Upper lobe of left lung (tissue), 6 donors: Measurements from ENCODE around the gene C6orf136. TPM values are rescaled to one million over a fixed set of nuclear protein-coding genes. Genes with fewer than 3 reads are reported as not detected.

Experiments
- ATAC-seq, 2 donors: fragments of 200-7000 bp; cut with Tn5 transposase; one replicate each; pipeline ENCODE4 v1.9.1; 2022; ENCODE audit warnings: mild to moderate bottlenecking in 2 of 2, moderate library complexity in 2 of 2; ENCODE audit not compliant: low FRiP score in 2 of 2
- DNase-seq, 2 donors: peaks; one replicate each; pipeline ENCODE4 v3.0.0-alpha.2; 2019 to 2020
- H3K27ac ChIP-seq, 4 donors: fragments of 200-600 bp; sonication (generic); one replicate each; pipeline ENCODE4 v1.5.1; 2016 to 2019
- H3K27me3 ChIP-seq, 4 donors: fragments of 200-600 bp; sonication (generic); one replicate each; pipeline ENCODE4 v1.5.1; 2017 to 2019
- H3K36me3 ChIP-seq, 4 donors: fragments of 200-600 bp; sonication (generic); one replicate each; pipeline ENCODE4 v1.5.1; 2016 to 2019
- H3K4me1 ChIP-seq, 4 donors: fragments of 200-600 bp; sonication (generic); one replicate each; pipeline ENCODE4 v1.5.1; 2018 to 2019
- H3K4me3 ChIP-seq, 4 donors: fragments of 200-600 bp; sonication (generic); one replicate each; pipeline ENCODE4 v1.5.1; 2017 to 2019; ENCODE audit warnings: mild to moderate bottlenecking in 2 of 4, moderate library complexity in 1 of 4
- H3K9me3 ChIP-seq, 4 donors: fragments of 200-600 bp; sonication (generic); one replicate each; pipeline ENCODE4 v1.5.1; 2018 to 2019
- CTCF ChIP-seq, 6 experiments: fragments of 450-650 bp in 4 of 6; fragments of 200-600 bp in 2 of 6; sonication (generic) in 2 of 6; IDR thresholded peaks; one replicate each; pipeline ENCODE4 v1.5.1; 2016 to 2019; ENCODE audit warnings: antibody characterized with exemption in 6 of 6
- EP300 ChIP-seq, 4 donors: sonication (generic); formaldehyde crosslinking; IDR thresholded peaks; one replicate each; pipeline ENCODE4 v1.5.1; 2017; ENCODE audit warnings: antibody characterized with exemption in 4 of 4, control low read depth in 2 of 4
- POLR2A ChIP-seq, 4 donors: fragments of 450-650 bp; IDR thresholded peaks; one replicate each; pipeline ENCODE4 v1.5.1; 2016 to 2017; ENCODE audit warnings: antibody characterized with exemption in 4 of 4, mild to moderate bottlenecking in 2 of 4
- POLR2AphosphoS5 ChIP-seq, 2 donors: sonication (generic); formaldehyde crosslinking; IDR thresholded peaks; one replicate each; pipeline ENCODE4 v1.5.1; 2017; ENCODE audit warnings: antibody characterized with exemption in 2 of 2
- WGBS, 2 donors: methylation state at CpG; one replicate each; pipeline ENCODE4 v1.1.5; 2017 to 2018; 5-methylcytosine and 5-hydroxymethylcytosine counted together
- total RNA-seq, 6 donors: library from RNA; depleted of rRNA in 4 of 6; stranded (reverse); fragments of >200 nt in 4 of 6; gene quantifications; one replicate each; pipeline versions ENCODE4 v1.1.0 to v1.2.1, GENCODE V29; 2016 to 2021
- donor health status: DM: no; HTN: no; CAD: no; lungs with moderate emphysema.
- donor health status: DM: no; HTN: yes; CAD: no; lungs with severe emphysema.

Gene C6orf136
- total RNA-seq, 6 donors from 2014 or later = 8.8 to 57.6 (median 15.2) TPM

- H3K4me1 ChIP-seq = peaks cover 13 to 21% (median 14%) of the 10 kb centered on the region in 4 donors
- no peaks in the 10 kb centered on the region for H3K27me3 ChIP-seq
- H3K27ac ChIP-seq = peak overlapping the region; percentile 89 to 95 (median 92)
- H3K4me3 ChIP-seq = peak overlapping the region; percentile 70 to 99 (median 85)
- peak; percentile 89 to 91 for ATAC-seq
- DNase-seq = peak; percentile 79 to 94
- TF ChIP-seq EP300 (IDR thresholded peaks at IDR 0.05) = no peak
- TF ChIP-seq POLR2A (IDR thresholded peaks at IDR 0.05) = peak in 1 of 4 donors; percentile 41
- TF ChIP-seq POLR2AphosphoS5 (IDR thresholded peaks at IDR 0.05) = peak in 1 of 2 donors; percentile 34
- peak in 1 of 6 experiments; percentile 5 for TF ChIP-seq CTCF (IDR thresholded peaks at IDR 0.05)
- no peaks in the 10 kb centered on the region for H3K9me3 ChIP-seq
- WGBS, 2 donors = 0 to 2% methylated on average over 17 to 33 of the region's 78 CpGs
- H3K36me3 ChIP-seq = peaks cover 0 to 41% (median 23%) of the 10 kb centered on the region in 4 donors
Observed at GRCh38 chr6:30647242-30648116, 546 bp downstream of the C6orf136 start.

- no peak for ATAC-seq
- peaks cover 6 to 18% (median 13%) of the 10 kb centered on the region in 4 donors for H3K4me1 ChIP-seq
- H3K27me3 ChIP-seq = no peaks in the 10 kb centered on the region
- peaks cover 24 to 61% (median 55%) of the 10 kb centered on the region in 4 donors for H3K36me3 ChIP-seq
- H3K9me3 ChIP-seq = no peaks in the 10 kb centered on the region
- 90 to 91% methylated on average over 12 of the region's 12 CpGs for WGBS, 2 donors
- H3K4me3 ChIP-seq = no peak overlapping the region
- no peak overlapping the region for H3K27ac ChIP-seq
- no peak for TF ChIP-seq EP300 (IDR thresholded peaks at IDR 0.05)
- TF ChIP-seq POLR2A (IDR thresholded peaks at IDR 0.05) = no peak
- TF ChIP-seq CTCF (IDR thresholded peaks at IDR 0.05) = no peak
- no peak for TF ChIP-seq POLR2AphosphoS5 (IDR thresholded peaks at IDR 0.05)
- peak in 1 of 2 donors; percentile 33 for DNase-seq
Observed at GRCh38 chr6:30651143-30651542, 4.2 kb downstream of the C6orf136 start.

- H3K4me1 ChIP-seq = no peaks in the 10 kb centered on the region
- TF ChIP-seq CTCF (IDR thresholded peaks at IDR 0.05) (no peak), POLR2AphosphoS5 (IDR thresholded peaks at IDR 0.05) (no peak)
- no peaks in the 10 kb centered on the region for H3K27me3 ChIP-seq
- WGBS, 2 donors = 92 to 93% methylated on average over 18 to 19 of the region's 19 CpGs
- ATAC-seq (no peak), DNase-seq (no peak)
- H3K36me3 ChIP-seq = peaks cover 39 to 96% (median 92%) of the 10 kb centered on the region in 4 donors
- no peak overlapping the region for H3K4me3 ChIP-seq
- H3K27ac ChIP-seq = no peak overlapping the region
- no peaks in the 10 kb centered on the region for H3K9me3 ChIP-seq
Observed at GRCh38 chr6:30654798-30655742, 8.1 kb downstream of the C6orf136 start.

GRCh38 chr6:30655743-30656094 is 8.8 kb downstream of the C6orf136 start:
- Histone ChIP-seq H3K4me3 (no peak overlapping the region), H3K36me3 (peaks cover 42 to 100% (median 97%) of the 10 kb centered on the region in 4 donors), H3K27me3 (no peaks in the 10 kb centered on the region), H3K9me3 (no peaks in the 10 kb centered on the region), H3K4me1 (no peaks in the 10 kb centered on the region), H3K27ac (no peak overlapping the region)
- ATAC-seq (no peak), DNase-seq (no peak)
- TF ChIP-seq EP300 (IDR thresholded peaks at IDR 0.05) (no peak), POLR2AphosphoS5 (IDR thresholded peaks at IDR 0.05) (no peak), POLR2A (IDR thresholded peaks at IDR 0.05) (no peak)
- 93 to 98% methylated on average over 3 of the region's 3 CpGs for WGBS, 2 donors

- Histone ChIP-seq H3K4me1 (no peaks in the 10 kb centered on the region), H3K27me3 (no peaks in the 10 kb centered on the region), H3K9me3 (no peaks in the 10 kb centered on the region), H3K27ac (no peak overlapping the region), H3K4me3 (no peak overlapping the region), H3K36me3 (peaks cover 42 to 100% (median 97%) of the 10 kb centered on the region in 4 donors)
- DNase-seq (peak in 1 of 2 donors; percentile 26), ATAC-seq (peak in 1 of 2 donors; percentile 46)
- TF ChIP-seq POLR2A (IDR thresholded peaks at IDR 0.05) (no peak), POLR2AphosphoS5 (IDR thresholded peaks at IDR 0.05) (no peak), EP300 (IDR thresholded peaks at IDR 0.05) (no peak), CTCF (IDR thresholded peaks at IDR 0.05) (no peak)
- 75% methylated on average over 7 of the region's 7 CpGs; no CpG with 5 or more reads in 1 of the 2 donors for whole genome bisulfite sequencing, 2 donors
Observed at GRCh38 chr6:30656513-30656912, 9.6 kb downstream of the C6orf136 start.
